Hepatocyte (in vitro differentiated cells): ENCODE measurements around the gene VPS18.

Experiments
- CTCF ChIP-seq: fragments of 200-600 bp; sonication (generic); IDR thresholded peaks from 2 replicates; pipeline ENCODE4 v1.5.1; 2016; ENCODE audit warnings: antibody characterized with exemption, mild to moderate bottlenecking; ENCODE audit not compliant: poor library complexity
- EZH2 ChIP-seq: fragments of 200-600 bp; sonication (generic); IDR thresholded peaks from 2 replicates; pipeline ENCODE4 v1.6.1; 2016; ENCODE audit warnings: antibody characterized with exemption, mild to moderate bottlenecking, borderline replicate concordance
- EZH2phosphoT487 ChIP-seq: fragments of 200-600 bp; sonication (generic); IDR thresholded peaks from one replicate; pipeline ENCODE4 v1.6.1; 2018; ENCODE audit warnings: antibody characterized with exemption, mild to moderate bottlenecking, low read depth, moderate library complexity; ENCODE audit not compliant: unreplicated experiment, severe bottlenecking

GRCh38 chr15:40921949-40922607 lies 27.8 kb downstream of the VPS18 start:
- TF ChIP-seq CTCF (no peak), EZH2phosphoT487 (no peak), EZH2 (no peak)
